Erythroblast (primary cell): ENCODE measurements around the gene EEF1A1.

ENCODE experiments used
- GATA1 ChIP-seq: IDR thresholded peaks from 2 replicates; pipeline ENCODE4 v1.6.1; 2011; ENCODE audit warnings: low read depth, mild to moderate bottlenecking, control low read depth, low read length, moderate library complexity
- POLR2A ChIP-seq: IDR thresholded peaks from 2 replicates; pipeline ENCODE4 v1.6.1; 2011; ENCODE audit warnings: mild to moderate bottlenecking, low read length

DNA sequence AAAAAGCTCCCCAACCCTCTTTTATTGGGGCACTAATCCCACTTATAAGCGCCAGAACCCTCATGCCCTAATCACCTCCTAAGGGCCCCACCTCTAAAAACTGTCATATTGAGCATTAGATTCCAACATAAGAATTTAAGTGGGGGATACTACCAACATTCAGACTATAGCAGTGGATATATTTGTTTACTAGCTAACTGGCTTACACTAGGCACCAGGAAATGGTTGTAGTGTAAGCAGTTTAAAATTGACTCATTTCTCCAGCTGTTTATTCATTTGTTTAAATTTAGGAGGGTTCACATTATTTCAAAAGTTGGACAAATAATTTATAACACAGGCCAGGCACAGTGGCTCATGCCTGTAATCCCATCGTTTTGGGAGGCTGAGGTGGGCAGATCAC is 36.4 kb downstream of the EEF1A1 start:
- TF ChIP-seq POLR2A: no peak
- no peak for TF ChIP-seq GATA1
